Fibroblast of lung (primary cell): ENCODE data around the gene TAC3. TPM values are rescaled to one million over a fixed set of nuclear protein-coding genes. Genes with fewer than 3 reads are reported as not detected.

Source experiments
- DNase-seq, 2 donors: peaks; one replicate each; pipeline versions ENCODE4 v3.0.0 to v3.0.0-alpha.2; 2010; ENCODE audit warnings: low read depth in 2 of 2
- H2AFZ ChIP-seq: 2 replicates; pipeline ENCODE4 v1.5.1; 2012; ENCODE audit warnings: low read length, control low read depth, inconsistent platforms
- H3K27ac ChIP-seq: 2 replicates; pipeline ENCODE4 v1.5.1; 2011; ENCODE audit warnings: low read length, control low read depth; ENCODE audit not compliant: insufficient read depth
- H3K27me3 ChIP-seq: 2 replicates; pipeline ENCODE4 v1.5.1; 2011; ENCODE audit warnings: mild to moderate bottlenecking, low read length; ENCODE audit not compliant: control insufficient read depth, insufficient read depth
- H3K36me3 ChIP-seq: 2 replicates; pipeline ENCODE4 v1.5.1; 2011; ENCODE audit warnings: low read length; ENCODE audit not compliant: control insufficient read depth, insufficient read depth
- H3K4me1 ChIP-seq: 2 replicates; pipeline ENCODE4 v1.5.1; 2011; ENCODE audit warnings: low read length; ENCODE audit not compliant: control insufficient read depth, insufficient read depth; ENCODE audit errors: extremely low read depth
- H3K4me2 ChIP-seq: 2 replicates; pipeline ENCODE4 v1.5.1; 2011; ENCODE audit warnings: low read length, control low read depth; ENCODE audit not compliant: insufficient read depth; ENCODE audit errors: extremely low read depth
- H3K4me3 ChIP-seq, 4 experiments: fragments of 200-600 bp in 1 of 4; sonication (generic) in 1 of 4; replicated peaks in 1 of 4; 2 replicates each; pipeline ENCODE4 v1.5.1; 2011 to 2016; ENCODE audit warnings: low read length in 4 of 4, low read depth in 3 of 4, mild to moderate bottlenecking in 3 of 4, control low read depth in 2 of 4, inconsistent platforms in 1 of 4, mixed read lengths in 1 of 4; ENCODE audit not compliant: insufficient read depth in 1 of 4; ENCODE audit errors: control extremely low read depth in 1 of 4
- H3K79me2 ChIP-seq: 2 replicates; pipeline ENCODE4 v1.5.1; 2012; ENCODE audit warnings: mild to moderate bottlenecking, low read length, inconsistent platforms; ENCODE audit not compliant: control insufficient read depth, insufficient read depth
- H3K9ac ChIP-seq: 2 replicates; pipeline ENCODE4 v1.5.1; 2011; ENCODE audit warnings: mild to moderate bottlenecking, low read length, control low read depth; ENCODE audit not compliant: insufficient read depth
- H3K9me3 ChIP-seq: 2 replicates; pipeline ENCODE4 v1.5.1; 2012; ENCODE audit warnings: low read depth, low read length; ENCODE audit not compliant: control insufficient read depth, insufficient read depth
- H4K20me1 ChIP-seq: 2 replicates; pipeline ENCODE4 v1.5.1; 2011; ENCODE audit warnings: low read length; ENCODE audit not compliant: control insufficient read depth, insufficient read depth; ENCODE audit errors: extremely low read depth
- CTCF ChIP-seq, 2 donors: IDR thresholded peaks in 1 of 2; conservative IDR thresholded peaks in 1 of 2; 1 replicate in 1 of 2; 2 replicates in 1 of 2; pipeline ENCODE4 v1.5.1; 2011 to 2012; ENCODE audit warnings: low read length in 2 of 2, control low read depth in 1 of 2, inconsistent platforms in 1 of 2, low read depth in 1 of 2, mild to moderate bottlenecking in 1 of 2
- EZH2 ChIP-seq: IDR thresholded peaks from 2 replicates; pipeline ENCODE4 v1.5.1; 2012; ENCODE audit warnings: low read length, control low read depth, mild to moderate bottlenecking; ENCODE audit errors: missing control alignments
- polyA plus RNA-seq, 2 donors: library from polyadenylated mRNA; depleted of rRNA in 1 of 2; stranded (reverse) in 1 of 2; unstranded in 1 of 2; fragments of >200 nt; gene quantifications; 2 replicates each; pipeline ENCODE4 v1.2.1, GENCODE V29; 2011 to 2012; ENCODE audit warnings: missing spikeins in 1 of 2
- total RNA-seq: library from RNA; depleted of rRNA; stranded (reverse); fragments of >200 nt; gene quantifications from 2 replicates; pipeline ENCODE4 v1.2.1, GENCODE V29; 2014

Gene TAC3
- total and polyA plus RNA-seq, 2 donors (not counting 1 experiment from before 2014, with no cell fraction given), result 0.17 to 0.36 TPM

DNA sequence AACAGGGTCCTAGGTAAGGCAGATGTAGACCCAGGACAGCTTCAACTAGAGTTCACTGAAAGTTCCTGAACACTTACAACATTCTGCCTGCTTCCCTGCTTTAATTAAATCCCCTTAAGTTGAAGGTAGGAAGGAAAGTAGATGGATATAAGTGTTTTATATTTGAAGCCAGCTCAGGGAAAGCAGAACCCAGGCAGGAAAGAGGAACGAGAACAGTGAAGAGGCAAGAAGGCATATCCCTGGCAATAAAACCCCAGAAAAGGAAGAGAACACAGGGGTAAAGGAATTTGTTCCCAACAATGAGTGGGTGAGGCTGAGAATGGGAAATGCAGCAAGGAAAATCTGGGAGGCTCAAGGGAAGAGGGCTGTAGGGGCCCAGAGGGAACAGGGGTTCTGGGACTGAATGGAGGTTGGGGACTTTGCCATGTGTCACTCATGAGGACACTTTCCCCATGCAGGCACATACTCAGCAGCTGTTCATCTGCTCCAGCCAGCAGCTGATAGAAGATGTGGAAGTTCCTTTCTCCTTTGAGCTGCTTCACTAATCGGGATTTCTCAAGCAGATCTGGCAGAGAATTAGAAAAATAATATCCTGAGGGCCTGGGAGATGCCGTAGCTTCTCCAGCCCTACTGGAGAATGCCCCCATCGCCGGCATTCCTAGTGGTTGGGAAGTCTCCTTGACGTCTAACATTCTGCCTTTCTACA is 29.9 kb upstream of the TAC3 start:
- Histone ChIP-seq H3K9me3 (no peaks in the 10 kb centered on the region), H3K4me2 (no peak overlapping the region), H3K79me2 (no peaks in the 10 kb centered on the region), H3K27ac (no peak overlapping the region), H2AFZ (no peak overlapping the region), H3K27me3 (peaks cover 13% of the 10 kb centered on the region), H3K4me3 (no peak overlapping the region), H3K4me1 (no peaks in the 10 kb centered on the region), H3K9ac (no peak overlapping the region), H3K36me3 (no peaks in the 10 kb centered on the region), H4K20me1 (no peaks in the 10 kb centered on the region)
- DNase-seq, result no peak
- TF ChIP-seq EZH2 (no peak), CTCF (conservative IDR thresholded peaks at IDR 0.05 in 1 of 2, IDR thresholded peaks at IDR 0.05 in 1 of 2; ENCODE audit: low read depth in 1 of 2, low read length in 2 of 2) (no peak)

GRCh38 chr12:57044889-57045288 is 28.6 kb upstream of the TAC3 start:
- H3K4me1 ChIP-seq, result no peaks in the 10 kb centered on the region

DNA sequence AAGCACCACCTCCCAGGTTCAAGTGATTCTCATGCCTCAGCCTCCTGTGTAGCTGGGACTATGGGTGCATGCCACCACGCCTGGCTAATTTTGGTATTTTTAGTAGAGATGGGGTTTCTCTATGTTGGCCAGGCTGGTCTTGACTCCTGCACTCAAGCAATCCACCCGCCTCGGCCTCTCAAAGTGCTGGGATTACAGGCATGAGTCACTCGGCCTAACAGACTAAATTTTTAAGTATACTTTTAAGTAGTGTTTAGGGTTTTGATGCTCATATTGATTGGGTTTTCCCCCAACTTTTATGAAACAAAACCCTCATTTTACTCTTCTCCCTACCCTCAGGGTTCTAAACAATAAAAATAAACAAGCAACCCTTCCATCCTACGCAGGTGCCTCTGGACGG is 28.1 kb upstream of the TAC3 start:
- H3K27ac ChIP-seq, result no peak overlapping the region
- no peak overlapping the region for H3K4me3 ChIP-seq
- no peak overlapping the region for H2AFZ ChIP-seq
- no peak for DNase-seq
- no peak overlapping the region for H3K4me2 ChIP-seq
- no peaks in the 10 kb centered on the region for H3K4me1 ChIP-seq
- no peaks in the 10 kb centered on the region for H4K20me1 ChIP-seq
- peaks cover 21% of the 10 kb centered on the region for H3K27me3 ChIP-seq
- H3K9me3 ChIP-seq, result no peaks in the 10 kb centered on the region
- H3K36me3 ChIP-seq, result no peaks in the 10 kb centered on the region
- H3K9ac ChIP-seq, result no peak overlapping the region
- TF ChIP-seq EZH2 (no peak), CTCF (conservative IDR thresholded peaks at IDR 0.05 in 1 of 2, IDR thresholded peaks at IDR 0.05 in 1 of 2; ENCODE audit: low read depth in 1 of 2, low read length in 2 of 2) (no peak)
- H3K79me2 ChIP-seq, result no peaks in the 10 kb centered on the region

More at GRCh38 chr12:57044889-57045288, 28.6 kb upstream of the TAC3 start:
- H3K79me2 ChIP-seq, result no peaks in the 10 kb centered on the region
- no peak for DNase-seq
- H3K9me3 ChIP-seq, result no peaks in the 10 kb centered on the region
- no peak overlapping the region for H3K27ac ChIP-seq
- no peaks in the 10 kb centered on the region for H3K36me3 ChIP-seq
- H4K20me1 ChIP-seq, result no peaks in the 10 kb centered on the region
- no peak overlapping the region for H3K4me2 ChIP-seq
- H3K4me3 ChIP-seq, result no peak overlapping the region
- no peak overlapping the region for H2AFZ ChIP-seq
- H3K27me3 ChIP-seq, result peaks cover 21% of the 10 kb centered on the region
- TF ChIP-seq EZH2, result no peak
- TF ChIP-seq CTCF (conservative IDR thresholded peaks at IDR 0.05 in 1 of 2, IDR thresholded peaks at IDR 0.05 in 1 of 2; ENCODE audit: low read depth in 1 of 2, low read length in 2 of 2), result no peak
- H3K9ac ChIP-seq, result no peak overlapping the region
